Psoas muscle (tissue), 8 donors: ENCODE measurements around the gene CCNC. TPM values are rescaled to one million over a fixed set of nuclear protein-coding genes. Genes with fewer than 3 reads are reported as not detected.

Experiments
- ATAC-seq, 4 donors: fragments of 200-7000 bp; cut with Tn5 transposase; one replicate each; pipeline ENCODE4 v1.9.1; 2020; ENCODE audit warnings: moderate library complexity in 3 of 4, mild to moderate bottlenecking in 2 of 4
- DNase-seq, 2 donors: peaks; one replicate each; pipeline ENCODE4 v3.0.0-alpha.2; 2020
- H3K27ac ChIP-seq: fragments of 200-600 bp; one replicate; pipeline ENCODE4 v1.8.0; 2022
- H3K27me3 ChIP-seq, 3 donors: fragments of 200-600 bp in 1 of 3; one replicate each; pipeline versions ENCODE4 v1.6.1 to v1.8.0; 2013 to 2022; ENCODE audit warnings: low read length in 2 of 3, mild to moderate bottlenecking in 2 of 3, moderate library complexity in 1 of 3; ENCODE audit not compliant: insufficient read depth in 3 of 3
- H3K36me3 ChIP-seq, 2 donors: fragments of 200-600 bp in 1 of 2; one replicate each; pipeline versions ENCODE4 v1.6.1 to v1.8.0; 2013 to 2022; ENCODE audit warnings: low read depth in 1 of 2, mild to moderate bottlenecking in 1 of 2, moderate library complexity in 1 of 2; ENCODE audit not compliant: insufficient read depth in 1 of 2
- H3K4me1 ChIP-seq: fragments of 200-600 bp; one replicate; pipeline ENCODE4 v1.8.0; 2022
- H3K4me3 ChIP-seq: fragments of 200-600 bp; one replicate; pipeline ENCODE4 v1.8.0; 2022; ENCODE audit warnings: mild to moderate bottlenecking
- H3K9me3 ChIP-seq: fragments of 200-600 bp; one replicate; pipeline ENCODE4 v1.8.0; 2022
- WGBS, 3 donors: extraction: QIAGEN DNeasy Blood & Tissue Kit; methylation state at CpG; one replicate each; pipeline versions ENCODE4 v1.1.6 to v1.1.7; 2013; 5-methylcytosine and 5-hydroxymethylcytosine counted together
- intact Hi-C, 2 donors: fragments of 100-400 bp; cut with DNase I; formaldehyde crosslinking; loops; one replicate each; pipeline versions ENCODE4 v1.11.0 to v1.14.2; 2022
- polyA plus RNA-seq, 3 donors: library from polyadenylated mRNA; stranded (reverse); fragments of 200-250 nt; gene quantifications; one replicate each; pipeline ENCODE4 v1.2.3, GENCODE V29; 2013
- total RNA-seq, 4 donors: library from RNA; stranded (reverse); fragmentation: NEBNext Ultra II Directional in 2 of 4; extraction: Animal tissue kit (Norgen Biotek cat#: 25700) in 2 of 4; gene quantifications; one replicate each; pipeline versions ENCODE4 v1.2.1 to v1.2.4, GENCODE V29; 2021 to 2023
- TF ChIP-seq, protein P1 (sequence below): fragments of 200-600 bp; IDR thresholded peaks from one replicate; pipeline ENCODE4 v1.8.0; 2022; ENCODE audit warnings: antibody characterized with exemption
- donor health status: healthy with polysubstance abuse.
- donor health status: DM: no; HTN: no; CAD: no; lungs with moderate emphysema.
- donor health status: Bipolar disorder and iron deficiency.
- donor health status: healthy.
- donor health status: DM: yes; HTN: yes; CAD: no.
- donor health status: DM: no; HTN: no; CAD: no.
- donor health status: DM: no; HTN: no; CAD: no.
- donor health status: DM: yes; HTN: yes; CAD: no.

Gene CCNC
- total and polyA plus RNA-seq, 7 donors, result 12.4 to 24.5 (median 18.6) TPM

GRCh38 chr6:99588618-99589289 is 20.3 kb upstream of the CCNC start:
- peak overlapping the region; percentile 66 for H3K4me3 ChIP-seq
- peak; percentile 66 to 85 for DNase-seq
- 1 to 2% (median 2%) methylated on average over 48 to 52 of the region's 52 CpGs for WGBS, 3 donors
- H3K9me3 ChIP-seq, result no peaks in the 10 kb centered on the region
- H3K4me1 ChIP-seq, result peaks cover 10% of the 10 kb centered on the region
- intact Hi-C loops, result loop anchor here in 1 of 2 donors (5.0 kb wide), 1 partner anchor 159 kb away; no protein-coding TSS in a partner anchor
- H3K27me3 ChIP-seq, result peaks cover 8 to 71% (median 16%) of the 10 kb centered on the region in 3 donors
- H3K36me3 ChIP-seq, result no peaks in the 10 kb centered on the region
- peak; percentile 92 to 98 (median 96) for ATAC-seq
- TF ChIP-seq, protein P1, sequence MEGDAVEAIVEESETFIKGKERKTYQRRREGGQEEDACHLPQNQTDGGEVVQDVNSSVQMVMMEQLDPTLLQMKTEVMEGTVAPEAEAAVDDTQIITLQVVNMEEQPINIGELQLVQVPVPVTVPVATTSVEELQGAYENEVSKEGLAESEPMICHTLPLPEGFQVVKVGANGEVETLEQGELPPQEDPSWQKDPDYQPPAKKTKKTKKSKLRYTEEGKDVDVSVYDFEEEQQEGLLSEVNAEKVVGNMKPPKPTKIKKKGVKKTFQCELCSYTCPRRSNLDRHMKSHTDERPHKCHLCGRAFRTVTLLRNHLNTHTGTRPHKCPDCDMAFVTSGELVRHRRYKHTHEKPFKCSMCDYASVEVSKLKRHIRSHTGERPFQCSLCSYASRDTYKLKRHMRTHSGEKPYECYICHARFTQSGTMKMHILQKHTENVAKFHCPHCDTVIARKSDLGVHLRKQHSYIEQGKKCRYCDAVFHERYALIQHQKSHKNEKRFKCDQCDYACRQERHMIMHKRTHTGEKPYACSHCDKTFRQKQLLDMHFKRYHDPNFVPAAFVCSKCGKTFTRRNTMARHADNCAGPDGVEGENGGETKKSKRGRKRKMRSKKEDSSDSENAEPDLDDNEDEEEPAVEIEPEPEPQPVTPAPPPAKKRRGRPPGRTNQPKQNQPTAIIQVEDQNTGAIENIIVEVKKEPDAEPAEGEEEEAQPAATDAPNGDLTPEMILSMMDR, result peak; percentile 58
- no peak overlapping the region for H3K27ac ChIP-seq

DNA sequence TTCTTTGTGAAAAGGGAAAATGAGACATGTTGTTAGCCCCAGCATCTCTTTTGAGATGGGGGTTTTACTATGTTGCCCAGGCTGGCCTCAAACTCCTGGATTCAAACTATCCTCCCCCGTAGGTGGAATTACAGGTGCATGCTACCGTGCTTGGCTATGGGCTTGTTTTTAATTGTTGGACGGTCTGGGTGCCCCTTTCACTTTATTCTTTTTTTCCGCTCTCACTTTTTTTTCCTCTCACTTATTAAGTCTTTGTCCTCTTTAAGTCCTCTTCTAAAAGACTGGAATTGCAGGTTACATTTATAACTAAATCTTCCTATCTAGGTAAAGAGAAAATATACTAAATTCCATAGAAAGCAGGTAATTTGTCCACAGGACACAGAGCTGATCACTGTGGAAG is 19.3 kb upstream of the CCNC start:
- TF ChIP-seq, protein P1, result no peak
- intact Hi-C loops, result loop anchor here in 1 of 2 donors (5.0 kb wide), 1 partner anchor 160 kb away; no protein-coding TSS in a partner anchor
- no peaks in the 10 kb centered on the region for H3K9me3 ChIP-seq
- DNase-seq (no peak), ATAC-seq (no peak)
- H3K4me3 ChIP-seq, result no peak overlapping the region
- 74 to 86% (median 82%) methylated on average over 4 of the region's 4 CpGs for WGBS, 3 donors
- H3K4me1 ChIP-seq, result peaks cover 10% of the 10 kb centered on the region
- peaks cover 7 to 70% (median 16%) of the 10 kb centered on the region in 3 donors for H3K27me3 ChIP-seq
- H3K27ac ChIP-seq, result no peak overlapping the region
- no peaks in the 10 kb centered on the region for H3K36me3 ChIP-seq

GRCh38 chr6:99579781-99580180 is 11.3 kb upstream of the CCNC start:
- ATAC-seq, result no peak
- TF ChIP-seq, protein P1, result no peak
- intact Hi-C loops, result no loop called here

DNA sequence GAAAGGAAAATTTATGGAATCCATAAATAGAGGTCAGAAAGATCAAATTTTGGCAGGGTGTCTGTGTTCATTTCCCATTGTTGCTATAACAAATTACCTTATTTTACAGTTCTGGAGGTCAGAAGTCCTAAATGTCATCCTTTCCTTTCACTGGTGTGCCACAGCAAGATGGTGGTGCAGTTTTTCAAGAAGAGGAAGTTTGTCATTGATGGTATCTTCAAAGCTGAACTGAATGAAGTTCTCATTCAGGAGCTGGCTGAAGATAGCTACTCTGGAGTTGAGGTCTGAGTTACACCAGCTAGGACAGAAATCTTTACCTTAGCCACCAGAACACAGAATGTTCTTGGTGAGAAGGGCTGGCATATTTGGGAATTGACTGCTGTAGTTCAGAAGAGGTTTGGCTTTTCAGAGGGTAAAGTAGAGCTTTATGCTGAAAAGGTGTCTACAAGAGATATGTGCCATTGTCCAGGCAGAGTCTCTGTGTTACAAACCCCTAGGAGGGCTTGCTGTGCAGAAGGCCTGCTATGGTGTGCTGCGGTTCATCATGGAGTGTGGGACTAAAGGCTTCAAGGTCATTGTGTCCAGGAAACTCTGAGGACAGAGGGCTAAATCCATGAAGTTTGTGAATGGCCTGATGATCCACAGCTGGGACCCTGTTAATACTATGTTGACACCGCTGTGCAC is 7.2 kb upstream of the CCNC start:
- WGBS, 3 donors, result 95 to 97% (median 97%) methylated on average over 2 of the region's 2 CpGs

More at GRCh38 chr6:99579781-99580180, 11.3 kb upstream of the CCNC start:
- DNase-seq, result no peak
- H3K4me1 ChIP-seq, result no peaks in the 10 kb centered on the region
- peaks cover 0 to 21% (median 0%) of the 10 kb centered on the region in 3 donors for H3K27me3 ChIP-seq
- no peak overlapping the region for H3K4me3 ChIP-seq
- no peak overlapping the region for H3K27ac ChIP-seq
- WGBS, 3 donors, result 70 to 74% (median 73%) methylated on average over 4 of the region's 4 CpGs
- no peaks in the 10 kb centered on the region for H3K36me3 ChIP-seq
- no peaks in the 10 kb centered on the region for H3K9me3 ChIP-seq

More for the DNA sequence above, 7.2 kb upstream of the CCNC start:
- Histone ChIP-seq H3K4me3 (no peak overlapping the region), H3K4me1 (no peaks in the 10 kb centered on the region), H3K36me3 (no peaks in the 10 kb centered on the region), H3K27ac (no peak overlapping the region), H3K27me3 (no peaks in the 10 kb centered on the region), H3K9me3 (no peaks in the 10 kb centered on the region)
- intact Hi-C loops, result no loop called here
- TF ChIP-seq, protein P1, result no peak
- ATAC-seq (no peak), DNase-seq (no peak)
